Progenitor cell of endocrine pancreas (in vitro differentiated cells): ENCODE measurements around the gene SIGLEC7. TPM values are rescaled to one million over a fixed set of nuclear protein-coding genes. Genes with fewer than 3 reads are reported as not detected.
"Not testable (repeated sequence)": the region's sequence is repeated elsewhere in the genome, so short reads cannot be mapped to it uniquely, and the experiment has no call there.

ENCODE experiments used
- DNase-seq: peaks from one replicate; pipeline ENCODE4 v3.0.0; 2021; ENCODE audit warnings: low spot score; ENCODE audit not compliant: unreplicated experiment
- H3K27ac Mint-ChIP-seq: 2 replicates; pipeline ENCODE4 v1.8.0; 2021; ENCODE audit warnings: mild to moderate bottlenecking, moderate library complexity, mixed read lengths
- H3K27me3 Mint-ChIP-seq: 2 replicates; pipeline ENCODE4 v1.8.0; 2021; ENCODE audit warnings: mixed read lengths
- H3K36me3 Mint-ChIP-seq: 2 replicates; pipeline ENCODE4 v1.8.0; 2022; ENCODE audit warnings: mixed read lengths; ENCODE audit not compliant: insufficient read depth
- H3K4me1 Mint-ChIP-seq: 2 replicates; pipeline ENCODE4 v1.8.0; 2021; ENCODE audit warnings: low read depth, mixed read lengths
- H3K4me3 Mint-ChIP-seq: 2 replicates; pipeline ENCODE4 v1.8.0; 2021; ENCODE audit warnings: low read depth, mild to moderate bottlenecking, moderate library complexity, mixed read lengths
- H3K9me3 Mint-ChIP-seq: 2 replicates; pipeline ENCODE4 v1.8.0; 2021; ENCODE audit warnings: low read depth, mixed read lengths
- total RNA-seq: library from RNA; stranded (reverse); gene quantifications from 2 replicates; pipeline ENCODE4 v1.2.1, GENCODE V29; 2021
- TF ChIP-seq, protein P1 (sequence below): fragments of 200-600 bp; sonication (generic); IDR thresholded peaks from one replicate; pipeline ENCODE4 v1.5.0; 2021; ENCODE audit warnings: antibody characterized with exemption, mild to moderate bottlenecking; ENCODE audit not compliant: unreplicated experiment

The SIGLEC7 gene
- total RNA-seq, 1 donor from 2014 or later = not detected

DNA sequence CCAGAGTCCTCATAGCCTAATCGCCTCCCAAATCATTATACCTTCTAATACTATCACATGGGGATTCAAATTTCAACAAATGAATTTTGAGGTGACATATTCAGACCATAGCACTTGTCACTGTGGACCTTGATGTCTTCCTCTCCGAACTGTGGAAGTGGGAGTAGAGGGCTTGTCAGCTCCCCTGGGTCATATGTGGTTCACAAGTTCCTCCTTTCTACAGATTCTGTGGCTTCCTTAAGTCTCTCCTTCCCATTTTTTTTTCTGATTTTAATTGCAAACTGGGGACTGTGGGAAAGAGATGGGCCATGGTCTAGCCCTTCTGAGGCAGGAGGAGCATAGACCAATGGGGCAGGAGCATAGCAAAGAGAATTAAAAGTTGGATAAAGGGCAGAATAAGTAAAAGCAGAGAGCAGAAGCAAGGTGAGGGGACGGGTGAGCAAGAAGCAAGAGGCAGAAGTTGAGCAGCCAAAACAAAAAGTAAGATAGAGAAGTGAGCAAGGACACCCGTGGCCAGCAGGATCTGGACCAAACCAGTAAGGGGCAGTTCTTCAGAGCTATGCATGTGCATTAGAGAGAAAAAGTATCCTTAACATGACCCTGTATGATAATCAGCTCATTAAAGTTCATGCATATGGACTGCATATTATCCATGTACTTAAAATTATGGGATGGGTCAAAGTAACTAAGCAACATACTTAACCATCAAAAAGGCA is 2.6 kb upstream of the SIGLEC7 start:
- Mint-ChIP-seq H3K4me3 (no peak overlapping the region), H3K27me3 (peaks cover 27% of the 10 kb centered on the region), H3K9me3 (no peaks in the 10 kb centered on the region), H3K36me3 (no peaks in the 10 kb centered on the region), H3K27ac (no peak overlapping the region), H3K4me1 (no peaks in the 10 kb centered on the region)
- DNase-seq = no peak
- TF ChIP-seq, protein P1, sequence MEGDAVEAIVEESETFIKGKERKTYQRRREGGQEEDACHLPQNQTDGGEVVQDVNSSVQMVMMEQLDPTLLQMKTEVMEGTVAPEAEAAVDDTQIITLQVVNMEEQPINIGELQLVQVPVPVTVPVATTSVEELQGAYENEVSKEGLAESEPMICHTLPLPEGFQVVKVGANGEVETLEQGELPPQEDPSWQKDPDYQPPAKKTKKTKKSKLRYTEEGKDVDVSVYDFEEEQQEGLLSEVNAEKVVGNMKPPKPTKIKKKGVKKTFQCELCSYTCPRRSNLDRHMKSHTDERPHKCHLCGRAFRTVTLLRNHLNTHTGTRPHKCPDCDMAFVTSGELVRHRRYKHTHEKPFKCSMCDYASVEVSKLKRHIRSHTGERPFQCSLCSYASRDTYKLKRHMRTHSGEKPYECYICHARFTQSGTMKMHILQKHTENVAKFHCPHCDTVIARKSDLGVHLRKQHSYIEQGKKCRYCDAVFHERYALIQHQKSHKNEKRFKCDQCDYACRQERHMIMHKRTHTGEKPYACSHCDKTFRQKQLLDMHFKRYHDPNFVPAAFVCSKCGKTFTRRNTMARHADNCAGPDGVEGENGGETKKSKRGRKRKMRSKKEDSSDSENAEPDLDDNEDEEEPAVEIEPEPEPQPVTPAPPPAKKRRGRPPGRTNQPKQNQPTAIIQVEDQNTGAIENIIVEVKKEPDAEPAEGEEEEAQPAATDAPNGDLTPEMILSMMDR = no peak

DNA sequence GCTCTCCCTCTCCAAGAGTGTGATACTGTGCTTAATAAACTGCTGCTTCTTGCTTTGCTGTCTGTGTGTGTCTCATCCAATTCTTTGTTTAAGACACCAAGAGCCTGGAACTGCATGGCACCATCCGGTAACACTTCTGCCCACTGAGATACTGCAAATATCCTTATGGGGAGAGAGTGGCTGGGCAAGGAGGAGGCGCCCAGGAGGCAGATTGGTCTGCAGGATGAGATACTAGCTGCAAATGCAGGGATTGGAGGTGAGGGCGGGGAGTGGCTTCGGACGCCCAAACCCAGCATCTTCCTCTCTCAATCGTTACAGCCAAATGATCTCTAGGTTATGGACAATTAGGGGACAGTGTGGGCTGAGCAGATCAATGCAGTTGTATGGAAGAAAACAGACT is 1.7 kb upstream of the SIGLEC7 start:
- no peaks in the 10 kb centered on the region for H3K36me3 Mint-ChIP-seq
- no peak overlapping the region for H3K27ac Mint-ChIP-seq
- DNase-seq = no peak
- peaks cover 27% of the 10 kb centered on the region for H3K27me3 Mint-ChIP-seq
- H3K4me1 Mint-ChIP-seq = no peaks in the 10 kb centered on the region
- no peaks in the 10 kb centered on the region for H3K9me3 Mint-ChIP-seq
- TF ChIP-seq, protein P1 = no peak
- H3K4me3 Mint-ChIP-seq = no peak overlapping the region

DNA sequence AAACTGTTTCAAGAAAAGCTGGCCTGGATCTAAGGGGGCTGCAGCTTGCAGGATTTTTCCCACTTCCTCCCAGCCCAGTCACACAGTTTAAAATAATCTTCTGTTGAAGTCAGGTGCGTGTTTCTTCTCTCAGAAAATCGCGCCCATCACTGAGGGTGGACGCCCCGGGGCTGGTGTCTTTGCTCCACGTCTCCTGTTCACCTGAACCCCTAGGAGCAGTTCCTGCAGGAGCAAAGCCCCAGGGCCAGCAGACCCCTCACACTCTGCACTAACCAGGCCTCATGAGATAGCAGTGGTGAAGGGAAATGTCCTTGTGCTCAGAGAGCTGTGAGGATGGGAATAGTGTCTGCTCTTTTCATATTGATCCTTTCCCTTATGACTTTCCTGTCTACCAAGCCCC is 920 bp upstream of the SIGLEC7 start:
- Mint-ChIP-seq H3K4me1 (no peaks in the 10 kb centered on the region), H3K9me3 (no peaks in the 10 kb centered on the region), H3K4me3 (no peak overlapping the region), H3K27ac (no peak overlapping the region), H3K36me3 (no peaks in the 10 kb centered on the region), H3K27me3 (peaks cover 27% of the 10 kb centered on the region)
- TF ChIP-seq, protein P1 = no peak
- DNase-seq = no peak

DNA sequence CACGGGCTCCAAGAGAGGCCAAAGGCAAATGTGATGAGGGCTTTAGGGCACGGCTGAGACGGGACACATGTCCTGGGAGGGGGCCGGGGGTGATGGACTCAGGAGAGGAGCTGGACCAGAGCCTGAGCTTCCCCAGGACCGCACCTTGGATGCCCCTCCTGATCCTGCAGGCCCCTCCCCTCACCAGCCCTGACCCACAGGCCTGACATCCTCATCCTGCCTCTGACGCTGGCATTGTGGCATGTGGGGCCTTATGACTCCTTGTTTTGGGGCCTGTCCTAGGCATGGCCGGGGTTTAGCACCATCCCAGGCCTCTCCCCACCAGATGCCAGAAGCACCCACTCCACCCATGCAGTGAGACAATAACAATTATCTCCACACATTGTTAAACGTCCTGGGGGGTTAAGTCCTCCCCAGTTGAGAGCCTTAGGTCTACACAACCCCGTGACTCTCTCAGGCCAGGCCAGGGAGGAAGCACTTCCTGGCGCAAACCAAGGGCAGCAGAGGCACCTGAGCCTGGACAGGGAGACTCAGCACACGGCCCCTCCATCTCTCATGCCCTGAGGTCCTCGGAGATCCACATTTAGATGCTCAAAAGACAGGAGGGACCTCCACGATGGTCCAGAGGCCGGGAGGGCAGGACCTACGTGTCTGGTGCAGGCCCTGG is 841 bp downstream of the SIGLEC7 start:
- DNase-seq, H3K27ac Mint-ChIP-seq, H3K36me3 Mint-ChIP-seq, H3K4me3 Mint-ChIP-seq, H3K4me1 Mint-ChIP-seq, H3K9me3 Mint-ChIP-seq: not testable (repeated sequence)
- peaks cover 24% of the 10 kb centered on the region for H3K27me3 Mint-ChIP-seq

DNA sequence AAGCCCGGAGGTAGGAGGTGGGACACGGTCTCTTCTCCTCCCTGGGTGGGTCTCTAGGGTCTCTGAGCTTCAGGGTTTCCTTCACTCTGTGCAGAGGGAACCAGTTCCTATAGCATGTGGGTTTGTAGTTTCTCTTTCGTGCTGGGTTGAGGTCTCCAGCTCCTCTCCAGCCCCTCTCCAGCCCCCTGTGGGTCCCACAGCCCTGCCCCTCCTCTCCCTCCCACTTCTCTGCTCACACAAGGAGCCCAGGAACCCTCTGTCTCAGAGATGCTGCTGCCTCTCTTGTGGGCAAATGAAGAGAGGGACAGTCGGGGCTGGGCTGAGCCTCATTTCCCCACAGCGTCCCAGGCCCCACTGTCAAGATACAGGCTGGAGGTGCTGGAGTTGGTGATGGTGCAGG is 1.4 kb downstream of the SIGLEC7 start:
- Mint-ChIP-seq H3K36me3 (no peaks in the 10 kb centered on the region), H3K9me3 (no peaks in the 10 kb centered on the region), H3K4me1 (no peaks in the 10 kb centered on the region), H3K27me3 (peaks cover 24% of the 10 kb centered on the region), H3K27ac (no peak overlapping the region), H3K4me3 (no peak overlapping the region)
- no peak for DNase-seq
- TF ChIP-seq, protein P1 = no peak
